Lower leg skin (tissue), 3 donors: ENCODE results near the gene C4orf50.

Experiments used
- CTCF ChIP-seq, 3 donors: fragments of 450-650 bp; IDR thresholded peaks; one replicate each; pipeline ENCODE4 v1.5.1; 2016; ENCODE audit warnings: antibody characterized with exemption in 3 of 3, mild to moderate bottlenecking in 3 of 3, moderate library complexity in 2 of 3
- POLR2A ChIP-seq, 2 donors: fragments of 450-650 bp; IDR thresholded peaks; one replicate each; pipeline ENCODE4 v1.6.1; 2016 to 2017; ENCODE audit warnings: antibody characterized with exemption in 2 of 2, mild to moderate bottlenecking in 1 of 2, moderate library complexity in 1 of 2

- TF ChIP-seq POLR2A (IDR thresholded peaks at IDR 0.05) (no peak), CTCF (IDR thresholded peaks at IDR 0.05) (no peak)
Observed at GRCh38 chr4:6009452-6009851, 8.8 kb downstream of the C4orf50 start.
